NT2/D1 (cell line): ENCODE data around the gene OTUD3.

ENCODE experiments used
- SUZ12 ChIP-seq: IDR thresholded peaks from 2 replicates; pipeline ENCODE4 v1.6.1; 2011; ENCODE audit not compliant: insufficient read length, insufficient read depth; ENCODE audit errors: extremely low read depth
- YY1 ChIP-seq: IDR thresholded peaks from 2 replicates; pipeline ENCODE4 v1.6.1; 2011; ENCODE audit not compliant: insufficient read length, insufficient read depth

DNA sequence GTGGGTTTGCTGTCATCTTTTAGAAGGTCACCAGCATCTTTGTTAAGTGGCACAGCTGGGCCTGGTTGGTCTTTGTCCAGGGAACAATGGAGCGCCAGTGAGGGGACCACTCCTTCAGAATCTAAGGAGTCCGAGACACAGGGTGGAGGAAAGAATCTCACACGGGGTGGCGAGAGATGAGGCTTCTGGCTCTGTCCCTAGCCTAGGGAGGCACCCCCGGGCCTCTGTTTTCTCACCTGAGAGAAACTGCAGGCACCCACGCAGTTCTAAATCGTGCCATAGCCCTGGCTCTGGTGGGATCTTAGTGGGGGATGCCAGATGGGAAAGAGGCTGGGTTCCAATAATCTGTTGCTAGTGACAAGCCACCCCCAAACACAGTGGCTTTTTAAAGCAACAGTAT is 52.1 kb downstream of the OTUD3 start:
- TF ChIP-seq SUZ12 (no peak), YY1 (no peak)
